NCI-H2227 treated with DMSO at 0.1 percent for 48 hours (cell line): ENCODE results near the gene SH3RF2.
"Not testable (repeated sequence)": the region's sequence is repeated elsewhere in the genome, so short reads cannot be mapped to it uniquely, and the experiment has no call there.

ENCODE experiments used
- DNase-seq: peaks from one replicate; lab custom pipeline; 2025; lab: John Stamatoyannopoulos, UW

SH3RF2 gene

DNA sequence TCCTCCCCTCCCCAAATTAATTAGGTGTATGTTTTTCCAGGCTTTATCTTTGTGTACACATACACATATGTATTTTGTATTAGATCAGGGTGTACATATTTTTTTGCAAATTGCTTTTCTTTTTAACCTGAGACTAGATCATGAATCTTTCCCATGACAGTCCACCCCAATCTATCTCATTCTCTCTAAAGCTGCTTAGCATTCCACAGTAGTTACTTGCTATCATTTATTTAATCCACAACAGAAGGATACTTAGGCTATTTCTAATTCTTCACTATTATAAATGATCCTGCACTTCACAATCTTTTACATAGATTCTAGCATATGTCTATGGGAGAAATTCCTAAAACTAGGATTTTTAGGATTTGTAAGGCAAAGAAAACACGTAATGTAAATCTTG, 43.9 kb downstream of the SH3RF2 start:
- no peak for DNase-seq

DNA sequence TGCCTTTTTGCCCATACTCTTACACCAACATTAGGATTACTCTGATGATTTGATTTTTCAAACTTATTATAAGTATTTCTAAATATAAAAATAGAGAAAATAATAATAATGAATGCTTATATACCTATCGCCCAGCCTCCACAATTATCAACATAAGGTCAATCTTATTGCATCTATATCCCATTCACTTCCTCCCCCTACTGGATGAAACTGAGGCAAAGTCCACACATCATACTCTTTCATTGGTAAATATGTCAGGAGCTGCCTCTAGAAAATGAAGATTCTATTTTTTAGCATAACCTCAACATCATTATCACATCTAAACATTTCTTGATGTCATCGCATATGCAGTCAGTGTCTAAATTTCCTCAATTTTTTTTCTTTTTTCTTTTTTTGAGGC, 44.3 kb downstream of the SH3RF2 start:
- DNase-seq: no peak

DNA sequence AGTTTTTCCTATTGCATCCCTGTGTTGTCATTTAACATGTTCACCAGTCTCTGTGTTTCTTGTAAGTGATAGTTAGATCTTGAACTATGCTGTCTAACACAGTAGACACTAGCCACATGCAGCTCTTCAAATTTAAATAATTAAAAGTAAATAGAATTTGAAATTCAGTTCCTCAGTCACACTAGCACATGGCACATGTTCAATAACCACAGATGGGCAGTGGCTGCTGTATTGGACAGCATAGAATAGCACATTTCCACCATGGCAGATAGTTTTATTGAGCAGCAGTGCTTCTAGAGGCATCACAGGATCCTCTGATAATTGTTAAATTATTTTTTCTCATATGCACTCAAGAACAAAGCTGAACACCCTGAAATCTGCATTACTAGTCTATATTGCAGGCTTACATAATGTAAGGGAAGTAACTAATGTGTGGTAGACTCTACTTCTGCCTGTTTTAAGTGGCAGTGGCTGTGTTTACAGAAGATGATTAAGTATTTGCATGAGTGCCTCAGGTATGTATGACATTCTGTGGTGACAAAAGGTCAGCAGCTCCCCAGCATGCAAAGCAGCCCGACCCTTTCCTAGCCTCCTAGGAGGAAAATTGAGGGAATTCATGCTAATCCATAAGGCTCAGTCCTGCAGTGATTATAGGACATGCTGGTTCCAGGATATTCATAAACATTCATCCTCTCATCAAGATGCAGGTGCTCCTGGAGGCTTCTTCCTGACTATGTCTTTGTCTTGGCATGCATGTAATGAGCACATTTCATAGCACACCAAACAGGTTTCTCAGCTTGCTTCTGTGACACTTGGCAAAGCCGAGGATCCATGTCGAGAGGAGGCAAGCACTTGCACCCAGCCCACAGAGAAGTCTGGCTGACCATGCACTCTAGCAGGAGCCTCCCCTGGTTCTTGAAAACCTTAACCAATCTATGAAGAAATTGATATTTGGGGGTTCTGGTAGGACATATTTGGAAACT, 45.5 kb downstream of the SH3RF2 start:
- no peak for DNase-seq

DNA sequence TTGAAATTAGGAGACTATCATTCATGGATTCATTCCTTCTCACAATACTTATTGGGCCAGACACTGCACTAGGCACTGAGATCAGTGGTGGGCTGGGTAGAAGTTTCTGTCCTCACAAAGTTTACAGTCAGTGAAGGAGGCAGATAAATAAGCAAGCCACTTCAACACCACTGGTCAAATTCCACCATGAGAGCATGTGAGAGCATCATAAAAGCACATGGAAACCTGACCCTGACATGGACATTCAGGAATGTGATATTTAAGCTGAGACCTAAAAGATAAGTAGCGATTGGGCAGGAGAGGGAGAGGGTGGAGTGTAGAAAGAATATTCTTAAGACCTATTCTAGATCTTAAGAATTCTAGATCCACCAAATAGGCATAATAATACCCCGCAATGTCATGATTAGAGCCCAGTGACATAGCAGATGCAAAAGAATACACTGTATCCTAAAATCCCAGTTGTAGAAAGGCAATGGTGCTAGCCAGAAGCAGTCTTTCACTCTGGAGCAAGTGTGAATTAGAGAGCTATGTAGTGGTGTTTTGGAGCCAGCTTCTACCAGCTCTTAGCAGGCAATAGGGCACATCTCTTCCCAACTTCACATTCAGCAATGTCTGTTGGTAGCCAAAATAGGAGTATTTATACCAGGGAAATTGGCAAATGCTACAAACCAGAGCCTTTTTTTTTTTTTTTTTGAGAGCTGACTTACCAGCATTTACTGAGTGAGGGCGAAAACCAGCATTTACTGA, 46.4 kb downstream of the SH3RF2 start:
- DNase-seq: no peak

DNA sequence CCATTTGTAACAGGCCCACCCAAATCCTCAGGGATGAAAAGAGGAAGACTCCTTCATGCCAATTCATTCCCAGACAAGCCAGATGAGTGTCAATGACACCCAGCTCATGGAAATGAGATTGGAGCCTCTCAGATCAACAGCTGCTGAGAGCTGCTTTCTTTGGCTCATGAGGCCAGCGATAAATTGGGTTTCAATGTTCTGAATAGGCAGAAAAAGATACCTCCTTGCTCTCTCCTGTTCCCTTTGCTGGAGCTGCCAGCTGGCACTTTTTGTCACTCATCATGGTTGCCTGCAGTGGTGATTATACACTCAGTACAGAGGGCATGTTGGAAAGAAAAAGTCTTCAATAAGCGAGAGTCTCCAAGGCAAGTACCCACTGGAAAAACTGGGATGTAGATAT, 47.1 kb downstream of the SH3RF2 start:
- DNase-seq: no peak

DNA sequence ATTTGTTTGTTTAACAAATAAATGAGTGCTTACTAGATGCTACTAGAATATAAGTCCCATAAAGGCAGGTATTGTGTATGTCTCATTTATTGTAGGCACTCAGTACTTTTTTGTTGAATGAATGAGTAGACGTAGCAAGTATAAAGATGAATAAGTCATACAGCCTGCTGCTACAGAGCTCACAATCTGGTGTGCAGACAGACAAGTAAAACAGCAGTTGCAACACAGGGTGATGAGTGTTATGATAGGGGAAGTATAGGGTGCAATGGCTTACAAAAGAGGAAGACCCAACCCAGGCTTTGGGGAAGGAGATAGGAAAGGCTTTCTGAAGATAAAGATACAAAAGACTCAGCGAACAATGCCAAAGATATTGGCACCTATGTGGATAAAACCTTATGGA, 47.7 kb downstream of the SH3RF2 start:
- DNase-seq: no peak

DNA sequence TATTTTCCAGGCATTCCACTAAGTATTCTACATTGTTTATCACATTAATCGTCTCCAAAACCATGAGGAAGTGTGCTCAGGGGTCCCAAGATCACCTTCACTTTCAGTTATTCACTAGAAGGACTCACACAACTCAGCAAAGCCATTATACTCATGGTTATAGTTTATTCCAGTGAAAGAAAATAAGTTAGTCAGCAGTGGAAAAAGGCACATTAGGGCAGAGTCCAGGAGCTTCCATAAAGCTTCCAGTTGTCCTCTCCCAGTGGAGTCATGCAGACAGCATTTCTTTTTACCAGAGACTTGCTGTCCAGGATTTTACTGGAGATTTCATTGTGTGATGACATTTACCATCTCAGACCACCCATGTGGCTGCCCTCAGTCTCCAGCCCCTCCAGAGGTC, 51.5 kb downstream of the SH3RF2 start:
- no peak for DNase-seq

DNA sequence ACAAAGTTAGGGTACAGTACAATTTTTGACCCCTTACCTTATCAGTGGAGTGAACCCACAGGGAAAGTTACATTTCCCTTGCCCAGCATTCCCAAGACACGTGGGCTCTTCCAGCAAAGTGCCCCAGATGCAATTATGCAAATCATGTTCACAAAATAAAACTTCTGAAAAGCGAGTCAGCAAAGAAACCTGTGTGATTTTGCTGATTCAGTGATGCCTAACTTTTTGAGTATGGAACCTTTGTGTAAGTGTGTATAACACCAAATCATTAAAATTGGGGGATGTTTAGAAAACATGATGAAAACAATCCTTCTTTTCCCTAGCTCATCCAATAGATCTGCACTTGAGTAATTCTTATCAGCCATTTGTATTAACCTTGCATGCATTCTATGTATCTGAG, 52.6 kb downstream of the SH3RF2 start:
- no peak for DNase-seq

DNA sequence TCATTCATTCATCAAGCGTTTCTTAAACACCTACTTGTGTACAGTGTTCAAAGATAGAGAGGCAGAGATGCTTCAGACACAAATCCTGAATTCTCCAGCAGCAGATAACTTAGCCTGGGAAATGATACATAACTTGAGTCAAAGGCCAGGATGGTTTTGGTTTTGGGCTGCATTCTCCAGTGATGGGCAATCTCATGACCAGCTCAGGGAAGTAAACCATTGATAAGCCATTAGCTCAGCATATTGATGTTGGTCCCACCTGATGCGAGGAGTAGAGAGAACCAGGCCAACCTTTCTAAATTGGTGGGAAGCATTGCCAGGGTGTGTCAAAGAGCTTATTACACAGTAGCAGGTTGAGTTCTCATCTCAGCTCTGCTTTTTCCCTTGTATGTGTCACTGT, 53.0 kb downstream of the SH3RF2 start:
- DNase-seq: no peak

DNA sequence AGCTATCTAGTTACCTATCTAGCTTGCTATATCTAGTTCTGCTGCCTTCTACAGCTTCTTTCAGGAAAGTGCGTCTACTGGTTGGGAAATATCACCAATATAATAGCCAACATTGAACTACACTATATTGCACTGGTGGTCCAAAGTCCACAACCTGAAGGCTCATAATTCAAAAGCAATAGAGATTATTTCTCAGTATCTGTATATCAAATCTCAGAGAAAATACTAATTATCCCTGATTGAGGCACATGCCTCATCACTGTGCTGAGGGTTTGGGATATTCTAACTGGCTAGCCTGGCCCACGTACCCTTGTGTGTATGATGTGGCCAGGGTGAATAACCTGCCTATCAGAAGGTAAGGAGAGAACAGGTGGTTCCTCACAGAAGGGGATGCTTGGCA, 53.8 kb downstream of the SH3RF2 start:
- no peak for DNase-seq

DNA sequence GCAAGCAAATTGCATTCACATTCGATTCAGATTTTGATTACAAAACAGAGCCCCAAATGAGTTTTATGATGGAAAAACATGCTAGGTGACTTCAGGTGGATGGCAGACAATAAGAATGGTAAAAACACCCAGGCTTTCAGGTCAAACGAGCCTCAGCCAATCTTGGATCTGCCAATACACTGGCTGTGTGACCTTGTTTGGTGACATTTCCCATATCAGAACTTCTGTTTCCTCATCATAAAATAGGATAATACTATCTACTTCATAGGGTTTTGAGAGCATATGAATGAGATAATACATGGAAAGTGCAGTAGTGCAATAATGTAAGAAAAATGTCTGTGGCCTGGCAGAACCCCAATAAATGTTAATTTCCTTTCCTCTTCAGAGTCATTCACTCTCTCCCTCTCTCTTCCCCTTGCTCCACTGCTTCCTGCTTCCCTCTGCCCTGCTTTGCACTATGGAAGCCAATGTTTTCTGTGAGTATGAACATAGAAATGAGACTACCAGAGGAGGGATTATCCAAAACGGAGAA, 54.7 kb downstream of the SH3RF2 start:
- no peak for DNase-seq

DNA sequence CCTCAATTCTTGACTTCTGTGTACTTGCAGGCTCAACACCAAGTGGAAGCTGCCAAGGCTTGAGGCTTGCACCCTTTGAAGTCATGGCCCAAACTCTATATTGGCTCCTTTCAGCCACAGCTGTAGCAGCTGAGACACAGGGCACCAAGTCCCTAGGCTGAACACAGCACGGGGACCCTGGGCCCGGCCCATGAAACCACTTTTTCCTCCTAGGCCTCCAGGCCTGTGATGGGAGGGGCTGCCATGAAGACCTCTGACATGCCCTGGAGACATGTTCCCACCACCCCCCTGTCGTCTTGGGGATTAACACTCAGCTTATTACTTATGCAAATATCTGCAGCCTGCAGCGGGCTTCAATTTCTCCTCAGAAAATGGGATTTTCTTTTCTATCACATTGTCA, 57.2 kb downstream of the SH3RF2 start:
- DNase-seq: not testable (repeated sequence)

DNA sequence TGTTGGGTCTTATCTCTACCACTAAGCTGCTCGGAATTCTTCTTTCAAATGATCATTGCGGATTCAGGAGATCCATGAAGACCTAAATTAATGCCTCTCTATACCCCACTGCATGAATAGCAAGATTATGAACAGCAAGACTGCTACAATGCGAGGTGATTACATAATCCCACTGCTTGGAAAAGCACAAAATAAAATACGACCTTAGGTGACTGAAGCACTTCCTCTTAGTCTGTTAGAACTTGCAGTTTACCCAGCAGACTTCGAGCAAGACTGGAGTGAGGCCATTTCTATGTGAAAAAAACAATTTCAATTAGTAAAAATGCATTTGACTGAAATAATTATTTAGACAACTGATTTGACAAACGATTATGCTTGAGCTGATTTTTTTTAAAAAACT, 59.8 kb downstream of the SH3RF2 start:
- DNase-seq: no peak

DNA sequence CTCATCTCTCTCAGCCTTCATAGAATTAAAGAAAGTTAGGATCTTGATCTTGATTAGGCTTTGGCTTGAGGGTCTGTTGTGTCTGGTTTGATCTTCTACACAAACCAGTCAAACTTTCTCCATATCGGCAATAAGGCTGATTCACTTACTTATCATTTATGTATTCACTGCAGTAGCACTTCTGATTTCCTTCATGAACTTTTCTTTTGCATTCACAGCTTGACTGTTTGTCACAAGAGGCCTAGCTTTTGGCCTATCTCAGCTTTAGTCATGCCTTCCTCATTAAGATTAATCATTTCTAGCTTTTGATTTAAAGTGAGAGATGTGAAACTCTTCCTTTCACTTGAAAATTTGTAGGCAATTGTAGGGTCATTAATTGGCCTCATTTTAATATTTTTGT, 62.8 kb downstream of the SH3RF2 start:
- no peak for DNase-seq

DNA sequence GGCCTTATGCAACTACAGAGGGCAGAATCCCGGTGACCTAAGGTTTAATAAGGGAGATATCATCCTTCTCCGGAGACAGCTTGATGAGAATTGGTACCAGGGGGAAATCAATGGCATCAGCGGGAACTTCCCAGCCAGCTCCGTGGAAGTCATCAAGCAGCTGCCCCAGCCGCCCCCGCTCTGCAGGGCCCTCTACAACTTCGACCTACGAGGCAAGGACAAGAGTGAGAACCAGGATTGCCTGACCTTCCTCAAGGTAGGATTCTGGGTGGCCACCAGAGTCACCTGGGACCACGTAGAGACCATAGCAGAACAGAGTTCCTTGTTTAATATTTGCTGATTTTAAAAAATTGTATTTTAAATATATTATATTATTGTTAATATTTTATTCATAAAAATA, 63.7 kb downstream of the SH3RF2 start:
- no peak for DNase-seq

DNA sequence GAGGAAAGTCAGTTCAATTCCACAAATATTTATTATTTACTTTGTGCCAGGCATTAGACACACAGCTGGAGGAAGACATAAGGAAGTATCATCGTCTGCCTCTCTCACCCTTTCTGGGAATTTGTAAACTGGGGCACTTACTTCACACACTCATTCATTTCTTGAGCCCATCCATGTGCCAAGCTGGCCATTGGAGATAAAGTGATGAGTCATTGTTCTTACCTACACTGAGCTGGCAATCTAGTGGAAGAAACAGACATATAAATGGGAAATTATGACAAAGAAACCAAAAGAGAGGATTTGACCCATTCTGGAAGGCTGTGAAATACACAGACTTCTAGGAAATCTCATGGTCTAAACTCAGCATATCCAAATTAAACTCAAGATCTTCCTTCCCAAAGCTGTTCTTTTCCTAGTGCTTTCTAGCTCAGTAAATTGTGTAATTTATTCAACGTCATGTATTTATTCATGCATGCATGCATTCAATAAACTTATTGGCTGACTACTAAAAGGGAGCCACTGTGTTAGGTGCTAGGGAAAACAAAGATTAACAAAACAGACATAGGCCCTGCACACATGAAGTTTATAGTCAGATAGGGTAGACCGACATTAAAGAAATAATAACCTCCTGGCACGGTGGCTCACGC, 65.3 kb downstream of the SH3RF2 start:
- DNase-seq: no peak

DNA sequence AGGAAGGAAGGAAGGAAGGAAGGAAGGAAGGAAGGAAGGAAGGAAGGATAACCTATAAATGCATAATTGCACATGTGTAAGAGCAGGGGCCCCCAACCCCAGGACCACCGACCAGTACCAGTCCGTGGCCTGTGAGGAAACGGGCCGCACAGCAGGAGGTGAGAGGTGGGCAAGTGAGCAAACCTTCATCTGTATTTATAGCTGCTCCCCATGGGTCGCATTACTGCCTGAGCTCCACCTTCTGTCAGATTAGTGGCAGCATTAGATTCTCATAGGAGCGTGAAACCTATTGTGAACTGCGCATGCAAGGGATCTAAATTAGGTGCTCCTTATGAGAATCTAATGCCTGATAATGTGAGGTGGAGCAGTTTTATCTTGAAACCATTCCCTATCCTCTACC, 66.1 kb downstream of the SH3RF2 start:
- no peak for DNase-seq

DNA sequence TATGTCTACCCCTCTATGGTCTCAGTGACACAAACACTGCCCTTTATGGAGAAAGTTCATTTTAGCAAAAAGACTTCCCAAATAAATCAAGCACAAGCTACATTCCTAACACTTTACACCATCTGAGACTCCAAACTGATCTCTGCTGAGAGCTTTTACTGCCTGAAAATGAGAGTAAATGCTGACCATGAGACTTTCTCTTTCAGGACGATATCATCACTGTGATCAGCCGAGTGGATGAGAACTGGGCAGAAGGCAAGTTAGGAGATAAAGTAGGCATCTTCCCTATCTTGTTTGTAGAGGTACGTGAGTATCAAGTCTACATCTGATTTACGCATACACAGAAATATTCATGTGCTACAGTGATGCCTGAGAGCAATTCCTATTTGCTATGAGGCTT, 67.5 kb downstream of the SH3RF2 start:
- DNase-seq: no peak

DNA sequence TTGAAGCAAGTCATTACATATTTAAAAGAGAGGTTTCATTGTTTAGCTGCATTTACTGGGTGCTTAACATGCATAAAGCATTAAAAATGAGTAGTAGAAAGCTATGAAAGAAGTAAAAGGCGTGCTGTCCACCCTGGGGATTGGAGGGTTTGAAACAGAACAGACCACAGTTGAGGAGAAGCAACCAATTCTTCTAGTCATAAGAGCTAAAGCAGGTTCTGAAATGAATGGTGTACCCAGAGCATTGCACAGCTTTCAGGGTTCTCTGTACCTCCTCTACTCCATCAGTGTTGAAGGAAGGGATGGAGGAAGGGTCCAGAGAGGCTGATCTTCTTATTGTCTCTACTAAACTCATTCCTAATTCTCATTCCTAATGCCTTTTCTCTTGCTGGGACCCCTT, 68.9 kb downstream of the SH3RF2 start:
- no peak for DNase-seq

DNA sequence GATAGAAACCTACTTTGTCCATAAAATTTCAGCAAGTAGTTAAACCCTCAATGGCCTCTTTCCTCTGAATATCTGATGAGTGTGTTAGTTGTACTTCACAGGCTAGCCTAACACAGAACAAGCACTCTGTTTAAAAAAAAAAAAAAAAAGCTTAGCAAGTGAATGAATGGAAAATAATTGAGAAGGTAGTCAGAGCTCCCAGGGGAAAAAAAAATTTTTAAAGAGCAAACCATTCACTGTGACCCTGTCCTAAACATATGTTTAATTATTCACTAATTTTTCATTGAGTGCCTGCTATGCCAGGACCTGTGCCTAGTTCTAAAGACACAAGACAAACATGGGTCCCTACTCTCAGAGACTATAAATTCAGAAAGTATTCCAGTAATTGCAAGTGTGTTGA, 69.3 kb downstream of the SH3RF2 start:
- DNase-seq: no peak

DNA sequence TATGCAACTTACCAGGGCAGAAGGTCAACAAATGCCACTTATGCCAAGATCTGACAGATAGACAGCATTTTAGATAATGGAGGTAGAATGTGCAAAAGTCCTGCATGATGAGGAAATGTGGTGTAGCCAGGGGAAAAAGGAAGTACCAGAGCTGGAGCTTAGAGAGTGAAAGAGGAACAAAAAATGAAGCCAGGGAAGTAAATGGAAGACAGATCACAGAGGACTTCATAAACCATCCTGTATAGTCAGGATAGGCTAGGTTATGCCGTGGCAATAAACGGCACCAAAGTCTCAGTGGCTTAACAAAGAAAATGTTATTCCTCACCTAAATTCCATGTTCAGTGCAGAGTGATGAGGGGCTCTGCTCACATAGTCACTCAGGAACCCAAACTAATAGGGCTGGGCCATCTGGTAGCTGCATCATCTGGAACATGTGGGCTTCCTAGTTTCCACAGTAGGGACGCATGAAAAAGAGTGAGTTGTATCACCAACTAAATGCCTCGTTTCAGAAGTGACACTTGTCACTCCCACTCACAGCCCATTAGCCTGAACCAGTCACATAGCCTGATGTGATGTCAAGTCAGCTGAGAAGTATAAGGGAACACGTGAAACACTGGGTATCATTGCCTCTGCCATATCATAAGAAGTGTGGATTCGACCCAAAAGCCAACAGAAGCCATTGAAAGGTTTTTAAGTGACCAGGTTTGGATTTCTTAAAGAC, 70.3 kb downstream of the SH3RF2 start:
- no peak for DNase-seq

DNA sequence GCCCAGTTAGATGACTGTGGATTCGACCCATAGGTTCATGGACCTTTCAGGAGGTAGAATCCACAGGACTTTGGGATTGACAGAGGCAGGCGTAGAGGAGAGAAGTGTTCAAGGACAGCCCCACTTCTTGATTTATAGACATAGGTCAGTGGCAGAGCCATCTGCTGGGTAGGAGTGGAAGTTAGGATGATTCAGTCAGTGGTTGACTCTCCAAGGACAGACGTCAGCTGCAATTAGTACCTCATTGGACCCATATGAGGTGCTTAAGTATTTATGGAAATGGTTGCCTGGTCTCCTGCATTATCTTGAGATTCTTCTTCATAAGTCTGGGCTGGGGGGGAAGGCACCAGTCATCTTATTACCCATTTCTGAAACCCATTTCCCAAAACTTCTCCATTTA, 70.9 kb downstream of the SH3RF2 start:
- no peak for DNase-seq
